ENCODE results near the gene PARVB.

Gene PARVB

GRCh38 chr22:44116331-44116730, 92.2 kb downstream of the PARVB start:
- no peak for DNase-seq

GRCh38 chr22:44116755-44117684, 92.9 kb downstream of the PARVB start:
- DNase-seq = no peak

DNA sequence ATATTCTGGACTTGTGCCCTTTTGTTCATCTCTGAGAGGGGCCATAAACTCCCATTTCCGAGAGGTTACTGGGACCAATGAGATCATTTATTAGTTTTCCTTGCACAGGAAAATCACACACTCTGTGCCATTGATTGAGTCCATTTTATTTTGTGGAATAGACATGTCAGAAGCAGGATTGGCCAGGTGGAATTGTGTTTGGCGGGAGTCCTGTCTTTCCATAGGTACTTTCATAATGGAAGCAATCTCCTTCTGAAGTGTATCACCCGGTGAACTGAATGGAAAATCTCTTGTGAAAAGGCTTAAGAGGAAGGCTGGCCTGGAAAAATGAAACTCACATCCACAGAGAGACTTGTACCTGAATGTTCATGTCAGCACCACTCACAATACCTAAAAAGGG, 93.6 kb downstream of the PARVB start:
- DNase-seq = no peak

- DNase-seq = no peak
Observed at GRCh38 chr22:44118645-44119315, 94.7 kb downstream of the PARVB start.

- DNase-seq = no peak
Observed at GRCh38 chr22:44119669-44120313, 95.7 kb downstream of the PARVB start.

- no peak for DNase-seq
Observed at GRCh38 chr22:44120314-44120704, 96.2 kb downstream of the PARVB start.

DNA sequence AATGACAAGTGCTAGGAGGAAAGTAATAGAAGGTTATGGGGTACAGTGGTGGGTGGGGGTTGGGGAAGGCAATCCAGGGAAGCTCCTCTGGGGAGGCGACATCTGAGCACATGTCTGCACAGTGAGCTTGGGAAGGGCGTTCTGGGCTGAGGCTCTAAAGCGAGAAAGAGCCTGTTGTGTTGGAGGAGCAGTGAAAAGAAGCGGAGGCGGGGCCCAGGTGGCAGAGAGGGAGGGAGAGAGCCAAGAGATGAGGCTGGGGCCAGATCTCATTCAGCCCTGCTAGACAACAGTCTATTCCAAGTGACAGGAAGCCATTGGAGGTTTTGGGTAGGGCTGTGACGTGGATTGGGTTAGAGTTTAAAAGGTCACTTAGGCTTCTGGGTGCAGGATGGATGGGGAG, 101.3 kb downstream of the PARVB start:
- no peak for DNase-seq

GRCh38 chr22:44126807-44127206, 102.7 kb downstream of the PARVB start:
- no peak for DNase-seq

DNA sequence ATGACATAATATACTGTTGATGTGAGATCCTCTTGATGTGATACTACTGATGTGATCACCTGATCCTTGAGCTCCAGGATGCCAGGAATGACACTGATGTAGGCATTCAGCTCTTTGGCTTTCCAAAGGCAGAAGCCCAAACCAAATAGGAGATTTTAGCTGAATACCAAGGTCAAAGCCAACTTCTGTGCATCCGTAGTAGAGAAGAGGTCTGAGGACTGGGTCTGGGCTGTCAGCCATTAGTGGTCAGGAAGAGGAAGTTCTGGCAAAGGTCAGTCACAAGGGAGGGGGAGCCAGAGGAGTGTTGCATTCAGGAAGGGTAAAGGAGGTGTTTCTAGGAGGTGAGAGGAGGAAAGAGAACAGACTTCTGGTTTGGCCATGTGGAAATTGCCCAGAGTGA, 103.3 kb downstream of the PARVB start:
- DNase-seq = no peak

DNA sequence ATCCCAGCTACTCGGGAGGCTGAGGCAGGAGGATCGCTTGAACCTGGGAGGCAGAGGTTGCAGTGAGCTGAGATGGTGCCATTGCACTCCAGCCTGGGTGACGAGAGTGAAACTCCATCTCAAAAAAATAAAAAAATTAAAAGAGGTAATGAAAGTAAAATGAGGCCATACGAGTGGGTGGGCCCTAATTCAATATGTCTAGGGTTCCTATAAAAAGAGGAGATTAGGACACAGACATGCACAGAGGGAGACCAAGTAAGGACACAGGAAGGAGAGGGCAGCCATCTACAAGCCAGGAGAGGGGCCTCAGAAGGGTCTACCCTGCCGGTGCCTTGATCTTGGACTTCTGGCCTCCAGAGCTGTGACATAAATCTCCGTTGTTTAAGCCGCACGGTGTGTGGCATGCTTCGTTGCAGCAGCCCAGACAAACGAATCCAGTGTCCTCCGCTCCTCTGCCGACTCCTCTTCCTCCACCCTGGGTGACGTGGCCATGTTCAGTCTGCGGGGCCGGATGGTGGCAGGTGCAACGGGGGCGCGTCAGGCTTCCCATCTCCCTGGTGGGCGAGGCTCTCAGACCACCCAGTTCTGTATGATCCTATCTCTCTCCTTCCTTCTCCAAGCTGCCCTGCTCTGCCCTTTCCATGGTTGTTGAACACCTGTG, 105.0 kb downstream of the PARVB start:
- no peak for DNase-seq

DNA sequence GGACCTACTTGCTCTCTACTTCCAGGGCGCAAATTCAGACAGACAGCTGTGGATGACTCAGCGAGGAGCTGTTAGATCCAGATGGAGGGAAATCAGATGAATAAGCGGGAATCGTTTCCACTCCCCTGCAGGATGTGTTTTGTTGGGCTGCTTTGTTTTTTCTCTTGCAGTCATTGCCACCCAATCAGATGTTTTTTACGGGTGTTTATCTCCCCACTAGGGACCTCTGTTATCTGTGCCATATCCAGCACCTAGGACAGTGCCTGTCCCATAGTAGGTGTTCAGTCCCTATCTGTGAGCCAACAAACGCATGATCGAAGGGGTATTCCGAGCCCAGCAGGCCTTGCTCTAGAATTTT, 105.5 kb downstream of the PARVB start:
- no peak for DNase-seq

- DNase-seq = no peak
Observed at GRCh38 chr22:44130076-44130711, 106.1 kb downstream of the PARVB start.

GRCh38 chr22:44131412-44131811, 107.3 kb downstream of the PARVB start:
- no peak for DNase-seq

- DNase-seq = no peak
Observed at GRCh38 chr22:44131989-44132685, 108.0 kb downstream of the PARVB start.

GRCh38 chr22:44132724-44133123, 108.6 kb downstream of the PARVB start:
- no peak for DNase-seq

- no peak for DNase-seq
Observed at GRCh38 chr22:44133161-44133560, 109.1 kb downstream of the PARVB start.

DNA sequence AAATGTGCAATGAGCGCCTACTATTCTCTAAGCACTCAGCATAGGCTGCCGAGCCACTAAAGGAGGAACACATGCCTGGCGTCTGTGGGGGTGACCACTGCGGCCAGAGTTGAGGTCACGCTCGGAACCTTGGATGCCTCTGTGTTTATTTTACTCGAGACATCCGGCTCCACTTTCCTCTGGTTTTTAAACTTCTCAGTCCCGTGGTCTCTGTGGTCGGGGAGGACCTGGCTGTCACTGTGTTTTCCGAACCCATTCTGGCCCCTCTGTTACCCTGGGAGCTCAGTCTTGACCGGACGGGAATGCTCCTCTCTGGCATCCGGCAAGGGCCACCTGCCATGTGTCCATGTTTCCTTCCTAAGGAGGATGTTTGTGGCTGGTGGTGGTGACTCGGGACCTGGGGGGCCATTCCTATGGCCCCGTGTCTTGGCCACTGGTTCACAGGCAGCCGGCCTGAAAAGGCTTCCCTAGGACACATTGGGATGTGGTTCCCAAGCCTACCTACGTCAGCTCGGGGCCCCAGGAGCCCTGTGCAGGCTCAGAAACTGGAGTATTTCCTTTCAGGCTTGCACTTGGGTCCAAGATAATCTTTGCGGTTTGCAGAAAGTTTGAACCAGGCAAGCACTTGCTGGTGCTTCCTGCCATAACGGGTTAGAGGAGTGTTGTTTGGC, 109.9 kb downstream of the PARVB start:
- no peak for DNase-seq

- no peak for DNase-seq
Observed at GRCh38 chr22:44136112-44136511, 112.0 kb downstream of the PARVB start.

DNA sequence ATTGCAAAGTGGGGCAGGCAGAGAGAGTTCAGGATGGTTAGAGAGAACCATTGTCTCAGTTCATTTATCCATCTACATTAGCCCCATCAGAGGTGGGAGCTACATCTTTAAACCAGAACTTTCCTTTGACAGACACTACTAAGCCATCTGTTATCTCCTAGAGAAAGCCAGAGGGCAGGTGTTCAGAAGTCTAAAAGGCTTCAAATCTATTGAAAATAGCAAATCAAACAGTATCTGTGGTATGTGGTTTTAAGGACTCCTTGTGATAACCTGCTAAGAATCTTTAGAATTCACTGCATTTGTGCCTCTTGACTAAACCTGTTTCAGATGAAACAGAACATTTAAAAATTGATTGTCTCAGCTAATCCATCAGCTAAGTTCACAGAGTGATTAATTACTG, 112.7 kb downstream of the PARVB start:
- no peak for DNase-seq

DNA sequence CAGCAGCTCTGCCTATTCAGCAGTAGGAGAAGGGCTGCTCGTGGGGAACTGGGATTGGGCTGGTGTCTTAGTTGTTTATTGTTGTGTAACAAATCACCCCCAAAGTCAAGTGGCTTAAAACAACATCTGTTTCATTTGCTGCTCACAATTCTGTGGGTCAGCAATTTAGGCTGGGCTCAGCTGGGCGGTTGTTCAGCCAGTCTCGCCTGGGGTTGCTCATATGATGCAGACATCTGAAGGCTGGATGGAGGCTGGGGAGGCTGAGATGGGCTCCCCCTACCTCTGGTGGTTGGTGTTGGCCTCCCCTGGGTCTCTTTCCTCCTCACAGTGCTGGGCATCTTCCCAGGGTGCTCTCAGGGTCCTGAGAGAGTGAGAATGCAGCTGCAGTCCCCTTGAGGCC, 113.3 kb downstream of the PARVB start:
- DNase-seq = no peak

GRCh38 chr22:44139773-44140172, 115.7 kb downstream of the PARVB start:
- DNase-seq = no peak

All from NCI-H187 (cell line).